SK-N-SH treated with all-trans-retinoic acid at 6 μM for 48 hours (cell line): ENCODE measurements around the gene NINJ2.

Experiments
- ARNTL ChIP-seq: fragments of 450-650 bp; formaldehyde crosslinking; IDR thresholded peaks from 2 replicates; pipeline ENCODE4 v1.5.0; 2020; ENCODE audit warnings: low read depth, mild to moderate bottlenecking, moderate library complexity, borderline replicate concordance
- CSDC2 ChIP-seq: fragments of 250-450 bp; sonication (Bioruptor Pico); IDR thresholded peaks from 2 replicates; pipeline ENCODE4 v1.5.0; 2020; ENCODE audit warnings: mild to moderate bottlenecking, moderate library complexity
- OSR1 ChIP-seq: fragments of 250-450 bp; sonication (Bioruptor Pico); IDR thresholded peaks from 2 replicates; pipeline ENCODE4 v1.8.0; 2022; ENCODE audit warnings: moderate library complexity, mild to moderate bottlenecking, inconsistent platforms
- ZC3H10 ChIP-seq: fragments of 250-450 bp; sonication (Bioruptor Pico); IDR thresholded peaks from 2 replicates; pipeline ENCODE4 v1.5.1; 2021; ENCODE audit warnings: mild to moderate bottlenecking, moderate library complexity
- ZFP3 ChIP-seq: fragments of 250-450 bp; sonication (Bioruptor Pico); IDR thresholded peaks from 2 replicates; pipeline ENCODE4 v1.5.0; 2020; ENCODE audit warnings: mild to moderate bottlenecking, moderate library complexity
- ZFP30 ChIP-seq: fragments of 450-650 bp; formaldehyde crosslinking; IDR thresholded peaks from 2 replicates; pipeline ENCODE4 v1.5.0; 2022; ENCODE audit warnings: mild to moderate bottlenecking, moderate library complexity
- ZNF70 ChIP-seq: fragments of 450-650 bp; formaldehyde crosslinking; IDR thresholded peaks from 2 replicates; pipeline ENCODE4 v1.5.0; 2020; ENCODE audit warnings: mild to moderate bottlenecking, moderate library complexity
- TF ChIP-seq, protein P1 (sequence below): fragments of 250-450 bp; sonication (Bioruptor Pico); IDR thresholded peaks from 2 replicates; pipeline ENCODE4 v1.8.0; 2020; ENCODE audit warnings: mild to moderate bottlenecking, moderate library complexity, borderline replicate concordance
- TF ChIP-seq, protein P2 (sequence below): fragments of 250-450 bp; sonication (Bioruptor Pico); IDR thresholded peaks from 2 replicates; pipeline ENCODE4 v1.5.0; 2020; ENCODE audit warnings: mild to moderate bottlenecking, moderate library complexity
- TF ChIP-seq, protein P3 (sequence below): fragments of 250-450 bp; sonication (Bioruptor Pico); IDR thresholded peaks from 2 replicates; pipeline ENCODE4 v1.5.1; 2020; ENCODE audit warnings: low read depth, mild to moderate bottlenecking, moderate library complexity

DNA sequence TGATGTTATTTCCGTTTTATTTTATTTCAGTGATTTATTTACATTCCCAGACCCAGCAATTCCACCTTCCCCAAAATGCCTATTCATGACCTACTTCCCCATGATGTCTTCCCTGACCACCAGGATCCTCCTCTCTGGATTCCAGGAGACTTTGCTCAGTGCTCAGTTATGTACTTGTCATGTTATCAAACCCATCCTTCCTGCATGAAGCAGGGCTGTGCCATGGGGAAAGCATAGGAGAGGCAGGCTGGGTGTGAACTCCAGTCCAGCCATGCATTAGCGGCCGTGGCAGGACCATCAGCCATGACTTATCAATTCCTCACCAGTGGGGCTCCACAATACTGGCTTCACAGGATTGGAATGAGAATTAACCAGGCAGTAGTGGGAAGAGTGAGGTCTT, 145.7 kb downstream of the NINJ2 start:
- TF ChIP-seq, protein P1, sequence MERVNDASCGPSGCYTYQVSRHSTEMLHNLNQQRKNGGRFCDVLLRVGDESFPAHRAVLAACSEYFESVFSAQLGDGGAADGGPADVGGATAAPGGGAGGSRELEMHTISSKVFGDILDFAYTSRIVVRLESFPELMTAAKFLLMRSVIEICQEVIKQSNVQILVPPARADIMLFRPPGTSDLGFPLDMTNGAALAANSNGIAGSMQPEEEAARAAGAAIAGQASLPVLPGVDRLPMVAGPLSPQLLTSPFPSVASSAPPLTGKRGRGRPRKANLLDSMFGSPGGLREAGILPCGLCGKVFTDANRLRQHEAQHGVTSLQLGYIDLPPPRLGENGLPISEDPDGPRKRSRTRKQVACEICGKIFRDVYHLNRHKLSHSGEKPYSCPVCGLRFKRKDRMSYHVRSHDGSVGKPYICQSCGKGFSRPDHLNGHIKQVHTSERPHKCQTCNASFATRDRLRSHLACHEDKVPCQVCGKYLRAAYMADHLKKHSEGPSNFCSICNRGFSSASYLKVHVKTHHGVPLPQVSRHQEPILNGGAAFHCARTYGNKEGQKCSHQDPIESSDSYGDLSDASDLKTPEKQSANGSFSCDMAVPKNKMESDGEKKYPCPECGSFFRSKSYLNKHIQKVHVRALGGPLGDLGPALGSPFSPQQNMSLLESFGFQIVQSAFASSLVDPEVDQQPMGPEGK (CRISPR knock-in tag): no peak
- TF ChIP-seq CSDC2 (CRISPR knock-in tag) (no peak), ZC3H10 (no peak), ZFP3 (CRISPR knock-in tag) (no peak), OSR1 (no peak), ARNTL (CRISPR knock-in tag) (no peak), ZNF70 (CRISPR knock-in tag) (no peak), ZFP30 (CRISPR knock-in tag) (no peak)
- TF ChIP-seq, protein P2, sequence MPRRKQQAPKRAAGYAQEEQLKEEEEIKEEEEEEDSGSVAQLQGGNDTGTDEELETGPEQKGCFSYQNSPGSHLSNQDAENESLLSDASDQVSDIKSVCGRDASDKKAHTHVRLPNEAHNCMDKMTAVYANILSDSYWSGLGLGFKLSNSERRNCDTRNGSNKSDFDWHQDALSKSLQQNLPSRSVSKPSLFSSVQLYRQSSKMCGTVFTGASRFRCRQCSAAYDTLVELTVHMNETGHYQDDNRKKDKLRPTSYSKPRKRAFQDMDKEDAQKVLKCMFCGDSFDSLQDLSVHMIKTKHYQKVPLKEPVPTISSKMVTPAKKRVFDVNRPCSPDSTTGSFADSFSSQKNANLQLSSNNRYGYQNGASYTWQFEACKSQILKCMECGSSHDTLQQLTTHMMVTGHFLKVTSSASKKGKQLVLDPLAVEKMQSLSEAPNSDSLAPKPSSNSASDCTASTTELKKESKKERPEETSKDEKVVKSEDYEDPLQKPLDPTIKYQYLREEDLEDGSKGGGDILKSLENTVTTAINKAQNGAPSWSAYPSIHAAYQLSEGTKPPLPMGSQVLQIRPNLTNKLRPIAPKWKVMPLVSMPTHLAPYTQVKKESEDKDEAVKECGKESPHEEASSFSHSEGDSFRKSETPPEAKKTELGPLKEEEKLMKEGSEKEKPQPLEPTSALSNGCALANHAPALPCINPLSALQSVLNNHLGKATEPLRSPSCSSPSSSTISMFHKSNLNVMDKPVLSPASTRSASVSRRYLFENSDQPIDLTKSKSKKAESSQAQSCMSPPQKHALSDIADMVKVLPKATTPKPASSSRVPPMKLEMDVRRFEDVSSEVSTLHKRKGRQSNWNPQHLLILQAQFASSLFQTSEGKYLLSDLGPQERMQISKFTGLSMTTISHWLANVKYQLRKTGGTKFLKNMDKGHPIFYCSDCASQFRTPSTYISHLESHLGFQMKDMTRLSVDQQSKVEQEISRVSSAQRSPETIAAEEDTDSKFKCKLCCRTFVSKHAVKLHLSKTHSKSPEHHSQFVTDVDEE: no peak
- TF ChIP-seq, protein P3, sequence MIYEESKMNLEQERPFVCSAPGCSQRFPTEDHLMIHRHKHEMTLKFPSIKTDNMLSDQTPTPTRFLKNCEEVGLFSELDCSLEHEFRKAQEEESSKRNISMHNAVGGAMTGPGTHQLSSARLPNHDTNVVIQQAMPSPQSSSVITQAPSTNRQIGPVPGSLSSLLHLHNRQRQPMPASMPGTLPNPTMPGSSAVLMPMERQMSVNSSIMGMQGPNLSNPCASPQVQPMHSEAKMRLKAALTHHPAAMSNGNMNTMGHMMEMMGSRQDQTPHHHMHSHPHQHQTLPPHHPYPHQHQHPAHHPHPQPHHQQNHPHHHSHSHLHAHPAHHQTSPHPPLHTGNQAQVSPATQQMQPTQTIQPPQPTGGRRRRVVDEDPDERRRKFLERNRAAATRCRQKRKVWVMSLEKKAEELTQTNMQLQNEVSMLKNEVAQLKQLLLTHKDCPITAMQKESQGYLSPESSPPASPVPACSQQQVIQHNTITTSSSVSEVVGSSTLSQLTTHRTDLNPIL: no peak
